Measurements from ENCODE around the gene FANCE. TPM values are rescaled to one million over a fixed set of nuclear protein-coding genes. Genes with fewer than 3 reads are reported as not detected.

Gene FANCE
- total RNA-seq, 1 donor from 2014 or later: 33.4 TPM

- DNase-seq: no peak
- H3K27ac Mint-ChIP-seq (ENCODE audit: unreplicated experiment): peak overlapping the region; percentile 97
Measured at GRCh38 chr6:35454391-35455110, 2.4 kb downstream of the FANCE start.

GRCh38 chr6:35457907-35458306, 5.8 kb downstream of the FANCE start:
- Mint-ChIP-seq H3K4me1 (ENCODE audit: low read depth, unreplicated experiment) (peaks cover 36% of the 10 kb centered on the region), H3K36me3 (ENCODE audit: unreplicated experiment) (peaks cover 8% of the 10 kb centered on the region), H3K4me3 (ENCODE audit: unreplicated experiment) (peak overlapping the region; percentile 15), H3K27me3 (ENCODE audit: unreplicated experiment) (peaks cover 8% of the 10 kb centered on the region), H3K9me3 (ENCODE audit: unreplicated experiment) (peaks cover 3% of the 10 kb centered on the region), H3K27ac (ENCODE audit: unreplicated experiment) (peak overlapping the region; percentile 55)
- no peak for TF ChIP-seq CTCF (IDR thresholded peaks at IDR 0.05; ENCODE audit: partially characterized antibody, unreplicated experiment)
- DNase-seq: no peak

More at GRCh38 chr6:35454391-35455110, 2.4 kb downstream of the FANCE start:
- H3K4me1 Mint-ChIP-seq (ENCODE audit: low read depth, unreplicated experiment): peaks cover 31% of the 10 kb centered on the region
- no peak for TF ChIP-seq CTCF (IDR thresholded peaks at IDR 0.05; ENCODE audit: partially characterized antibody, unreplicated experiment)
- peaks cover 4% of the 10 kb centered on the region for H3K36me3 Mint-ChIP-seq (ENCODE audit: unreplicated experiment)
- H3K27me3 Mint-ChIP-seq (ENCODE audit: unreplicated experiment): peaks cover 8% of the 10 kb centered on the region
- peak overlapping the region; percentile 82 for H3K4me3 Mint-ChIP-seq (ENCODE audit: unreplicated experiment)
- H3K9me3 Mint-ChIP-seq (ENCODE audit: unreplicated experiment): peaks cover 4% of the 10 kb centered on the region

DNA sequence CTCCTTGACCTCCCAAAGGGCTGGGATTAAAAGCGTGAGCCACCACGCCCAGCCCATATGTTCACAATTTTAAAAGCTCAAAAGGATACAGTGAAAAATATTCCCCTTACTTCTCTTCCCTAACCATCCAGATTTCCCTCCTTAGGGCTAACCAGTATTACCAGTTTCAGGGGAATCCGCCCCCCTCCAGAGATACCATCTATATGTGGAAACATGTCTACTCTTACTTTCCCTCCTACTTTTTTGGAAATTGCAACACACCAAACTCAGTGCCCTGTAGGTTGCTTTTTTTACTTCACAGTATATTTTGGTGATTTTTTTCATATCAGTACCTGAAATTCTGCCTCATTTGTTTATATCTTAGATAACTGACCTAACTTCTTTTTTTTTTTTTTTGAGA, 9.1 kb downstream of the FANCE start:
- no peaks in the 10 kb centered on the region for H3K9me3 Mint-ChIP-seq (ENCODE audit: unreplicated experiment)
- DNase-seq: no peak
- H3K36me3 Mint-ChIP-seq (ENCODE audit: unreplicated experiment): peaks cover 8% of the 10 kb centered on the region
- no peak overlapping the region for H3K27ac Mint-ChIP-seq (ENCODE audit: unreplicated experiment)
- H3K27me3 Mint-ChIP-seq (ENCODE audit: unreplicated experiment): peaks cover 7% of the 10 kb centered on the region
- no peak for TF ChIP-seq CTCF (IDR thresholded peaks at IDR 0.05; ENCODE audit: partially characterized antibody, unreplicated experiment)
- H3K4me3 Mint-ChIP-seq (ENCODE audit: unreplicated experiment): no peak overlapping the region
- H3K4me1 Mint-ChIP-seq (ENCODE audit: low read depth, unreplicated experiment): peaks cover 19% of the 10 kb centered on the region

DNA sequence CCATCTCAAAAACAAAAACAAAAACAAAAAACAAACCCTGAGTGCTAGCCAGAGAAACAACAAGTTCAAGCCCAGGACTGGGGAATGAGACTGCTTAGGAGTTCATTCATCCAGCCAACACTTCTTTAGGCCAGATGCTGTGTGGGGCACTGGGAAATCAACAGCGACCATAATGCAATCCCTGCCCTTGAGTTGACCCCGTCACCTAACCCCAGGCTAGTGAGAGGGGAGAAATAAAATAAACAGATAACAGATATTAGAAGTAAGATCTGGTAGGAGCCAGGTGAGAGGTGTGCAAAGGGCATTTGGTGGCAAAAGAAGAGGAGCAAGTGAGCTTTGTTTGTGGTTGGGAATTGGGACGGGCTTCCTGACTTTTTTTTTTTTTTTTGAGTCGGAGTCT, 11.2 kb downstream of the FANCE start:
- H3K27ac Mint-ChIP-seq (ENCODE audit: unreplicated experiment): no peak overlapping the region
- no peak for DNase-seq
- H3K9me3 Mint-ChIP-seq (ENCODE audit: unreplicated experiment): peaks cover 2% of the 10 kb centered on the region
- no peak for TF ChIP-seq CTCF (IDR thresholded peaks at IDR 0.05; ENCODE audit: partially characterized antibody, unreplicated experiment)
- H3K27me3 Mint-ChIP-seq (ENCODE audit: unreplicated experiment): peaks cover 13% of the 10 kb centered on the region
- no peak overlapping the region for H3K4me3 Mint-ChIP-seq (ENCODE audit: unreplicated experiment)
- H3K4me1 Mint-ChIP-seq (ENCODE audit: low read depth, unreplicated experiment): peaks cover 14% of the 10 kb centered on the region
- H3K36me3 Mint-ChIP-seq (ENCODE audit: unreplicated experiment): peaks cover 8% of the 10 kb centered on the region

GRCh38 chr6:35465646-35466045, 13.5 kb downstream of the FANCE start:
- peaks cover 16% of the 10 kb centered on the region for H3K27me3 Mint-ChIP-seq (ENCODE audit: unreplicated experiment)
- H3K36me3 Mint-ChIP-seq (ENCODE audit: unreplicated experiment): no peaks in the 10 kb centered on the region
- H3K27ac Mint-ChIP-seq (ENCODE audit: unreplicated experiment): no peak overlapping the region
- no peak overlapping the region for H3K4me3 Mint-ChIP-seq (ENCODE audit: unreplicated experiment)
- TF ChIP-seq CTCF (IDR thresholded peaks at IDR 0.05; ENCODE audit: partially characterized antibody, unreplicated experiment): no peak
- peaks cover 16% of the 10 kb centered on the region for H3K4me1 Mint-ChIP-seq (ENCODE audit: low read depth, unreplicated experiment)
- H3K9me3 Mint-ChIP-seq (ENCODE audit: unreplicated experiment): peaks cover 11% of the 10 kb centered on the region
- no peak for DNase-seq
